Germinal center (tissue), 1 donor: ENCODE measurements around the gene SMIM36.
"Not testable (repeated sequence)": the region's sequence is repeated elsewhere in the genome, so short reads cannot be mapped to it uniquely, and the experiment has no call there.

Experiments
- DNase-seq: peaks from one replicate; pipeline ENCODE4 v3.0.0; 2012; ENCODE audit warnings: mixed read lengths, low spot score

The SMIM36 gene

DNA sequence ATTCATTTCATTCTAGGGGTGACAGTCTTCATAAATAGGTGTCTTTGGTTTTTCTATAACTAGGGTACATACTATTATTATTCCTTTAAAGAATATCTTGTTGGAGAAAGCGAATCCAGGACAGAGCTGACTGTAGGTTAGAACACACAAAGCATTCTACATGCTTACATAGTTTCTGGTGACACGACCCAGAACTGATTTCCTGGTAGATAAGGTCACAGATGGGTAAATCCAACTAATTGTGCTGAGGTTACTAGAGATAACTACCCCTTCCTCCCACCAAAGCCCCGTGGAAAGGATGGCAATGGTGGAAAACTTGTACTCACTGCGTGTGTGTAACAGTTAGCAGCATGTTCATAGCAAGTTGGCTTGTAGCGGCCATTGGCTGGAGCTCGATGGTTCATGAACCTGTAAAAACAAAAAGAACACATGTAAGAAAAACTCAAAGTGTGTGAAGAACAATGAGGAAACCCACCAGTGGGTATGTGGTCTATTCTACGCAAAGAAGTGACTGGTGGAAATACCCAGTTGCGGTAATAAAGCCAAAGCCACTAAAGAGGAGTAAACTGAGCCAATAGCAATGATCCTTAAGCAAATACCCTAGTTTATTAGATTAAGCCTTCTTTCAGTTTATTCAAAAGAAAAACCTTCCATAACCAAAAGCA lies 97.3 kb downstream of the SMIM36 start:
- no peak for DNase-seq

- no peak for DNase-seq
Observed at GRCh38 chr17:55411463-55411855, 99.8 kb downstream of the SMIM36 start.

- DNase-seq, result no peak
Observed at GRCh38 chr17:55410722-55411462, 100.4 kb downstream of the SMIM36 start.

- DNase-seq, result no peak
Observed at GRCh38 chr17:55409030-55409800, 102.0 kb downstream of the SMIM36 start.

GRCh38 chr17:55407641-55408566 lies 103.3 kb downstream of the SMIM36 start:
- DNase-seq, result no peak

- no peak for DNase-seq
Observed at GRCh38 chr17:55405600-55405999, 105.7 kb downstream of the SMIM36 start.

DNA sequence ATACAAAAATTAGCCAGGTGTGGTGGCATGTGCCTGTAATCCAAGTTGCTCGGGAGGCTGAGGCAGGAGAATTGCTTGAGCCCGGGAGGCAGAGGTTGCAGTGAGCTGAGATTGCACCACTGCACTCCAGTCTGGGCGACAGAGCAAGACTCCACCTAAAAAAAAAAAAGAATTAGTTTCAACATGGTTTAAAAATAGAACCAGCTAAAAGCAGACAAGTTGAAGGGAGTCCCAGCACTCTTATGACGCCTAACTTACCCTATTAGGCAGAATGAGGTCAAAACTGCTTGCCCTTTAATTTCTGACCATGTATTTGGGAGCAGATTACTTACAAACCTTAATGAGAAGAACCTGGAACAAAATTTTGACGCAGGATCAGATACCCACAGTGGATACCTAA lies 107.1 kb downstream of the SMIM36 start:
- DNase-seq, result not testable (repeated sequence)

- DNase-seq, result no peak
Observed at GRCh38 chr17:55402374-55402773, 108.9 kb downstream of the SMIM36 start.
